ENCODE measurements around the gene EPG5. TPM values are rescaled to one million over a fixed set of nuclear protein-coding genes. Genes with fewer than 3 reads are reported as not detected.

Gene EPG5
- total RNA-seq, 1 donor from 2014 or later: 18.2 TPM

- peaks cover 97% of the 10 kb centered on the region for H3K36me3 ChIP-seq
- no peak overlapping the region for H3K27ac ChIP-seq (replicated peaks)
- H3K27me3 ChIP-seq (ENCODE audit: low read depth): no peaks in the 10 kb centered on the region
- no peaks in the 10 kb centered on the region for H3K4me1 ChIP-seq
- H3K9me3 ChIP-seq (replicated peaks): no peaks in the 10 kb centered on the region
- intact Hi-C loops (cut with micrococcal nuclease): no loop called here
- TF ChIP-seq CTCF (IDR thresholded peaks at IDR 0.05; ENCODE audit: borderline replicate concordance): no peak
- no peak overlapping the region for H3K4me3 ChIP-seq
- DNase-seq: no peak
These were observed 26.4 kb downstream of the EPG5 start for GRCh38 chr18:45940724-45941123.

DNA sequence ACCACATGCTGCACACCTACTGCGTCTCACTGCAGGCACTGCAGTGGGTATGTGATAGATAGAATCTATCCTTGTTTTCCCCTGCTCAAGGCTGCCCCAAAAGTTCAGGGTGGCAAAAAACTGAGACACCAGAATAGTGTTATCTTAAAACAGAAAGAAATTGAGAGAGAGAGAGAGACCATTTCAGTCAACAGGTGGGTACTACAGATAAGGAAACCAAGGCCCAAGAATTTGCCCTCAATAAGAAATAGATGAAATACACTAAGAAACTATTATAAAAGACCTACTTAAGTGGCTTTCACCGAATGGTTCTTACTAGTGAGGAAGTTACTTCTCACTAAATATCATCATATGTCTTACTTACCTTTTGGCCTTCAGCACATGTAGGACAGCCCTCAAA lies 27.9 kb downstream of the EPG5 start:
- Histone ChIP-seq H3K27me3 (ENCODE audit: low read depth) (no peaks in the 10 kb centered on the region), H3K4me1 (no peaks in the 10 kb centered on the region), H3K4me3 (no peak overlapping the region), H3K9me3 (replicated peaks) (no peaks in the 10 kb centered on the region), H3K27ac (replicated peaks) (no peak overlapping the region), H3K36me3 (peaks cover 96% of the 10 kb centered on the region)
- no peak for DNase-seq
- intact Hi-C loops (cut with micrococcal nuclease): no loop called here
- no peak for TF ChIP-seq CTCF (IDR thresholded peaks at IDR 0.05; ENCODE audit: borderline replicate concordance)

DNA sequence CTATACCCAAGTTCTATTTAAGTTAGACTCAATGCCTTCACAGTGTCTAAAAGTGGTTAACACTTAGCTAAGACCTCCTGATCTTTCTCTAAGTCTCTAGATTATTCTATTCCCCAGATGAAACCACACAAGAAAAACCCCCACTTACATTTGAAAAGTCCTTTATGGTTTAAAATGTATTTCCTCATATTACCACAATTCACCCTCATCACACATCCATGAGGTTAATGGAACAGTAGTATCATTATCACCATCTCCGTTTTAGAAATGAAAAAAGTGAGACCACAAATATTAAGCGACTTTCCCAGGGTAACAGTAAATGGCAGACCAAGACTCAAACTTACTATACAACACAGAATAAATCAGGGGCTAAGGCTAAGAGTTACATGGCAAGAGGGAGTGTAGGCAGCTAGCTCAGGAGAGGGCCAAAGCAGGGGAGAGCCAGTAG lies 28.6 kb downstream of the EPG5 start:
- no peak for DNase-seq
- intact Hi-C loops (cut with micrococcal nuclease): no loop called here
- Histone ChIP-seq H3K36me3 (peaks cover 96% of the 10 kb centered on the region), H3K4me3 (no peak overlapping the region), H3K4me1 (peaks cover 3% of the 10 kb centered on the region), H3K9me3 (replicated peaks) (no peaks in the 10 kb centered on the region), H3K27me3 (ENCODE audit: low read depth) (no peaks in the 10 kb centered on the region), H3K27ac (replicated peaks) (no peak overlapping the region)
- TF ChIP-seq CTCF (IDR thresholded peaks at IDR 0.05; ENCODE audit: borderline replicate concordance): no peak

GRCh38 chr18:45935591-45936335 lies 31.4 kb downstream of the EPG5 start:
- TF ChIP-seq CTCF (IDR thresholded peaks at IDR 0.05; ENCODE audit: borderline replicate concordance): no peak

GRCh38 chr18:45932708-45933107 lies 34.4 kb downstream of the EPG5 start:
- no peak for TF ChIP-seq CTCF (IDR thresholded peaks at IDR 0.05; ENCODE audit: borderline replicate concordance)
- H3K4me1 ChIP-seq: peaks cover 26% of the 10 kb centered on the region
- peak overlapping the region; percentile 82 for H3K27ac ChIP-seq (replicated peaks)
- no peaks in the 10 kb centered on the region for H3K27me3 ChIP-seq (ENCODE audit: low read depth)
- H3K4me3 ChIP-seq: no peak overlapping the region
- DNase-seq: no peak
- no peaks in the 10 kb centered on the region for H3K9me3 ChIP-seq (replicated peaks)
- intact Hi-C loops (cut with micrococcal nuclease): no loop called here
- H3K36me3 ChIP-seq: peaks cover 84% of the 10 kb centered on the region

More at GRCh38 chr18:45935591-45936335, 31.4 kb downstream of the EPG5 start:
- Histone ChIP-seq H3K9me3 (replicated peaks) (no peaks in the 10 kb centered on the region), H3K4me1 (peaks cover 26% of the 10 kb centered on the region), H3K4me3 (no peak overlapping the region), H3K27ac (replicated peaks) (no peak overlapping the region), H3K27me3 (ENCODE audit: low read depth) (no peaks in the 10 kb centered on the region), H3K36me3 (peaks cover 84% of the 10 kb centered on the region)
- intact Hi-C loops (cut with micrococcal nuclease): no loop called here
- DNase-seq: no peak

Data from left ventricle myocardium inferior (tissue), 1 donor.